ENCODE data around the gene LIX1L.

LIX1L gene

GRCh38 chr1:145985129-145985501 is 27.3 kb upstream of the LIX1L start:
- no peak for DNase-seq

- no peak for DNase-seq
These were observed 26.4 kb upstream of the LIX1L start for GRCh38 chr1:145983960-145984830.

- no peak for DNase-seq
These were observed 25.4 kb upstream of the LIX1L start for GRCh38 chr1:145983206-145983675.

DNA sequence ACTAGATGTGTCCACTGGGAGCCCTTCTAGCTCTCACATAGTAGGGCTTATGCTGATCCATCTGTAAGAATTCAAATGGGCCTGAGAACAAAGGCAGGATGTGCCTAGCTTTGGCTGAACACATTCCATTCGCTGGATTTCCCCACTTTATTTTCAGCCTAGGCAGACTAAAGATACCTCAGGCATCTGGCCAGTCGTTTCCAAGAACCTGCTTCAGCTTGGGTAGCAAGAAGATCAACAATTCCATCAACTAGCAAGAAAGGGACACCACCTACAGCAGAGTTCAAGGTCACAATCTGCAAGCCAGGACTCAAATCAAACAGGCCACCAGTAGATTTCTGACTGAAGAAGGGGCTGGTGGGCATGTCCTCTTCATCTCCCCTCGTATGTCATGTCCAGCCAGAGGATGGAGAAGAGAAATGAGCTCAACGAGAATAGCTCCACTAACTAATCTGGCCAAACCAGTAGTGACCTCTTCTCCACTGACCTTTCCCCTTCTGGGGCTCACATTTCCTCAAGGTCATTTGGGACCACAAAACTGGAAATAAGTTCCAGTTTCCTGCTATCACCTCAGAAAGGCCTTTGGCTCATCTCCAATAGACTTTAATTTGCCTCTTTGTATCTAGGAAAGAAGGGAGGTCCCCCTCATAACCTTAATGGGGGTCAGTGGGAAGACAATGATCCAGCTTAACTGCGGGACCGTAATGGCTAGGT is 24.4 kb upstream of the LIX1L start:
- no peak for DNase-seq

DNA sequence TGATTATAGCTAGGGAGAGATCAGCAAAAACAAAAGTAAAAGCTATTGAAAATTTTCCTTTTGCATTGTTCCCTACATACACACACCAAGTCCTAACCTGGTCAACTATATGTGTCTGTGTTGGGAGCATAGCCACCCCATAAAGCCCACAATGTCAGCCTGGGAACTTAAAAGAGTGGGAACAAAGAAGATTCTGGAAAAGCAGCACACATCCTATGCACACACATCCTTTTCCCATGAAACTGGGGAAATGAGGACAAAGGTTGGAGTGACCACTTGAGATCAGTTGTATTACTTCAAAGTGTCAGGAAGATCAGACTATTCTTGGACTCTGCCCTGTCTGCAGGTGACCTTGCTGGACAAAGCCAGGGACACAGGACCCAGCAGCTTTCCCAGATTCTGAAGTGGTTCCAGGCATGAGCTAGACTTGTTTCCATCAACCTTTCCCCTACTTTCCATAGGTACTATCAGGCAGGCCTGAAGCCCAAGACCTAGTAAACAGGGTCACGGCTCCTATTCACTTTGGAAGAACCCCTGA is 22.7 kb upstream of the LIX1L start:
- DNase-seq, result no peak

- DNase-seq, result no peak
These were observed 22.1 kb upstream of the LIX1L start for GRCh38 chr1:145979746-145980456.

DNA sequence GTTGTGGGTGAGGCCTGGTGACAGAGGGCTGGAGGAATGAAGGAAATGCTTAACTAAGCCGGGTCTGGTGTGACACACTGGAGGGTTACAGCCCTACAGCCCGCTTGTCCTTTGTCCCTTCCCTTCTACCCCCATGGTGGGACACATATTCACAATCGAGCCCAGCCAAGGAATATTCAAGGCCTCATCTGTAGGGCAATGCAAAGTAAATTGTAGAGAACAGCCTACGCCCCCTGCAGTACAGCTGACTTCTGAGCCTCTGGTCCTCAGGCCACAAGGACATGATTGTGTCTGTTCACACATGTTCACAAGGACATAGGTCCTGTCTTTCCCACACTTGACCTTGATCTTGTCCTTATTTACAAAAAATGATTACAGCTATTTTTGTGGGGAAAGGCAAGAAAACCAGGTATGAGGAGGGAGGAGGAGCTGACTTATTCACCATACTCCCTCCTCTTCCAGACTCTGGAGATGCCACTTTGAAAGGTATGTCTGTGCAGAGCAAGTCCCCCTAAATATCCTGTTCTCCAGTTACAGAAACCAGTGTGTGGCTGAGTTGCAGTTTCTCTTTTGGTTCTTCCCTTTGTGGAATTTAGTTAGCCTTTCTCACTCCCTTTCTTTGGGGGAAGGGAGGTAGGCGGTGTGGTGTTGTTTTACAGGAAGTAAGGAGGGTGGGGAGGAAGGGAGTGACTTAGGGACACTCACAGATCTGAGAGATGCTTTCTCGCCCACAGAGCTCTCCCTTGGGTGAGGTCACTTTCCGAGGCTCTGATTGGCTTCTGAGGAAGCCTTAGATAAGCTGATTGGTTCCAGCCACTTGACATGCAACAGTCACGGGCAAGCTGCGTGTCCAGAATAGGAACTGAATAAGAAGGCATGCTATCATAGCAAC is 21.3 kb upstream of the LIX1L start:
- peak; percentile 72 for DNase-seq

GRCh38 chr1:145978471-145978853 is 20.6 kb upstream of the LIX1L start:
- no peak for DNase-seq

GRCh38 chr1:145977486-145978470 is 20.0 kb upstream of the LIX1L start:
- peak; percentile 65 for DNase-seq

DNA sequence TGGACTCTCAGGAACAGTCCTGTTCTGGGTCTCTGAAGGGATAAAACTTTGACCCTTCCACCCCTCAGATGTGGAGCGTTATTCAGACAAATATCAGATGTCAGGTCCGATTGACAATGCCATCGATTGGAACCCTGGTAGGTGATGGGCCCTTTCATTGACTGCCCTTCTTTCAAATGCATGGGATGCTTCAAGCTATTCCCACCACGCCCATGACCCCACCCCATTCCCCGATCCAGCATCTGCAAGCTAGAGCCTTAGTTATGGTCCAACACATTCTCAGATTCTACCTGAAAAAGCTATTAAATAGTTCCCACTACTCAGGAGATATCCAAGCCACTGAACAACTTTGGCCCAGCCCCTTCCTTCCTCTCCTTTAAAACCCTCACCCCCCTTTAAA is 19.2 kb upstream of the LIX1L start:
- DNase-seq, result no peak

- DNase-seq, result no peak
These were observed 17.4 kb upstream of the LIX1L start for GRCh38 chr1:145975216-145975615.

GRCh38 chr1:145974721-145975120 is 16.9 kb upstream of the LIX1L start:
- no peak for DNase-seq

DNA sequence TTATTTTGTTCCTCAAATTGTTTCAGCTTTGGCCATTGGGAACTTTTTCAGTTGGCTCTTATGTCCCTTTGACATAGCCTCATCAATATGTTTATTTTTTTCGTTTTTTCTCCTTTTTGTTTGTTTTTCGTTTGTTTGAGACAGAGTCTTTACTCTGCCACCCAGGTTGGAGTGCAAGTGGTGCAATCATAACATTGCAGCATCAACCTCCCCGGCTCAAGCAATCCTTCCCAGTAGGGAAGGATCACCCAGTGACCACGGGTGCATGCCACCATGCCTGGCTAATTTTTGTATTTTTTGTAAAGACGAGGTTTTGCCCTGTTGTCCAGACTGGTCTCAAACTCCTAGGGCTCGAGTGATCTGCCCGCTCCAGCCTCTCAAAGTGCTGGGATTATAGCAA is 14.8 kb upstream of the LIX1L start:
- DNase-seq, result no peak

GRCh38 chr1:145967288-145967687 is 9.5 kb upstream of the LIX1L start:
- DNase-seq, result no peak

- DNase-seq, result no peak
These were observed 7.4 kb upstream of the LIX1L start for GRCh38 chr1:145965119-145965744.

- peak; percentile 91 for DNase-seq
These were observed 6.7 kb upstream of the LIX1L start, which contains the start of the genes ANKRD34A and POLR3GL for GRCh38 chr1:145964328-145965118. Gene ANKRD34A (minus strand): TSS chr1:145964575. CDS start chr1:145961759, 2,816 bp downstream. Gene POLR3GL (plus strand): TSS chr1:145964690. CDS start chr1:145974866, 10,176 bp downstream.

- no peak for DNase-seq
These were observed 5.6 kb upstream of the LIX1L start for GRCh38 chr1:145963265-145964019.

All from stimulated activated CD4-positive, alpha-beta T cell treated with anti-CD3 and anti-CD28 coated beads, Interleukin-4, amount 100 ng/mL, for 1 hour (primary cell).